GM23338 (cell line): ENCODE data around the gene CMTM5. TPM values are rescaled to one million over a fixed set of nuclear protein-coding genes. Genes with fewer than 3 reads are reported as not detected.

ENCODE experiments used
- ATAC-seq: fragments of 200-7000 bp; cut with Tn5 transposase; 3 replicates; pipeline ENCODE4 v1.9.1; 2020
- DNase-seq: peaks from one replicate; pipeline ENCODE4 v3.0.0-alpha.2; 2015; ENCODE audit warnings: low spot score
- H2AFZ ChIP-seq: fragments of 200-600 bp; sonication (generic); 2 replicates; pipeline ENCODE4 v1.8.0; 2016; ENCODE audit warnings: antibody characterized with exemption, mild to moderate bottlenecking, moderate library complexity
- H3F3A ChIP-seq: fragments of 200-600 bp; sonication (generic); replicated peaks from 2 replicates; pipeline ENCODE4 v1.8.0; 2017; ENCODE audit warnings: antibody characterized with exemption, mixed run types, low read depth
- H3K27ac ChIP-seq: fragments of 200-600 bp; sonication (generic); 2 replicates; pipeline ENCODE4 v1.6.1; 2016; ENCODE audit warnings: low read depth
- H3K27me3 ChIP-seq: fragments of 200-600 bp; sonication (generic); 2 replicates; pipeline ENCODE4 v1.8.0; 2016; ENCODE audit warnings: mild to moderate bottlenecking, mixed run types, moderate library complexity; ENCODE audit not compliant: insufficient read depth
- H3K36me3 ChIP-seq: fragments of 200-600 bp; sonication (generic); 2 replicates; pipeline ENCODE4 v1.8.0; 2016; ENCODE audit warnings: mild to moderate bottlenecking; ENCODE audit not compliant: insufficient read depth
- H3K4me1 ChIP-seq: fragments of 200-600 bp; sonication (generic); 2 replicates; pipeline ENCODE4 v1.8.0; 2016; ENCODE audit warnings: mild to moderate bottlenecking, moderate library complexity; ENCODE audit not compliant: insufficient read depth
- H3K4me2 ChIP-seq: fragments of 200-600 bp; sonication (generic); 2 replicates; pipeline ENCODE4 v1.7.1; 2017; ENCODE audit warnings: mixed run types
- H3K4me3 ChIP-seq: fragments of 200-600 bp; sonication (generic); 2 replicates; pipeline ENCODE4 v1.6.1; 2016; ENCODE audit warnings: mixed run types
- H3K79me2 ChIP-seq: fragments of 200-600 bp; sonication (generic); replicated peaks from 2 replicates; pipeline ENCODE4 v1.8.0; 2017; ENCODE audit warnings: mild to moderate bottlenecking; ENCODE audit not compliant: insufficient read depth
- H3K9me2 ChIP-seq: fragments of 200-600 bp; sonication (generic); 2 replicates; pipeline ENCODE4 v1.8.0; 2017; ENCODE audit not compliant: insufficient read depth
- H4K20me1 ChIP-seq: fragments of 200-600 bp; sonication (generic); replicated peaks from 2 replicates; pipeline ENCODE4 v1.8.0; 2017; ENCODE audit warnings: mild to moderate bottlenecking; ENCODE audit not compliant: insufficient read depth
- H3K27ac Mint-ChIP-seq: 2 replicates; pipeline ENCODE4 v1.8.0; 2020; ENCODE audit warnings: inconsistent platforms, mild to moderate bottlenecking, moderate library complexity, mixed read lengths
- H3K27me3 Mint-ChIP-seq: 3 replicates; pipeline ENCODE4 v1.8.0; 2022; ENCODE audit warnings: low read depth, mild to moderate bottlenecking, moderate library complexity, mixed read lengths, inconsistent platforms; ENCODE audit not compliant: insufficient read depth, poor library complexity
- H3K36me3 Mint-ChIP-seq: 3 replicates; pipeline ENCODE4 v1.8.0; 2021; ENCODE audit warnings: low read depth, mild to moderate bottlenecking, inconsistent platforms, moderate library complexity, mixed read lengths
- H3K4me1 Mint-ChIP-seq: 3 replicates; pipeline ENCODE4 v1.8.0; 2020; ENCODE audit warnings: mild to moderate bottlenecking, inconsistent platforms, mixed read lengths
- H3K4me3 Mint-ChIP-seq: 3 replicates; pipeline ENCODE4 v1.8.0; 2021; ENCODE audit warnings: moderate library complexity, mild to moderate bottlenecking, inconsistent platforms, mixed read lengths
- H3K9me3 Mint-ChIP-seq: 3 replicates; pipeline ENCODE4 v1.8.0; 2020; ENCODE audit warnings: moderate library complexity, mild to moderate bottlenecking, inconsistent platforms, mixed read lengths
- CREB1 ChIP-seq: fragments of 250-450 bp; sonication (Bioruptor Pico); IDR thresholded peaks from 2 replicates; pipeline ENCODE4 v1.5.0; 2020; ENCODE audit warnings: low read depth, mild to moderate bottlenecking, moderate library complexity
- ETS1 ChIP-seq: IDR thresholded peaks from 2 replicates; pipeline ENCODE4 v1.6.1; 2016; ENCODE audit warnings: antibody characterized with exemption
- EZH2phosphoT487 ChIP-seq: fragments of 200-600 bp; sonication (generic); IDR thresholded peaks from one replicate; pipeline ENCODE4 v1.8.1; 2018; ENCODE audit warnings: antibody characterized with exemption; ENCODE audit not compliant: unreplicated experiment
- JUNB ChIP-seq: IDR thresholded peaks from one replicate; pipeline ENCODE4 v1.6.1; 2016; ENCODE audit warnings: antibody characterized with exemption; ENCODE audit not compliant: unreplicated experiment
- NANOG ChIP-seq: IDR thresholded peaks from 2 replicates; pipeline ENCODE4 v1.6.1; 2016; ENCODE audit warnings: antibody characterized with exemption, borderline replicate concordance
- POLR2AphosphoS5 ChIP-seq: IDR thresholded peaks from 2 replicates; pipeline ENCODE4 v1.6.1; 2016; ENCODE audit warnings: antibody characterized with exemption, low read depth
- STAT1 ChIP-seq: IDR thresholded peaks from one replicate; pipeline ENCODE4 v1.6.1; 2016; ENCODE audit warnings: antibody characterized with exemption; ENCODE audit not compliant: unreplicated experiment
- ZNF114 ChIP-seq: fragments of 250-450 bp; sonication (Bioruptor Pico); IDR thresholded peaks from 2 replicates; pipeline ENCODE4 v1.5.0; 2020; ENCODE audit warnings: mild to moderate bottlenecking, moderate library complexity
- polyA plus RNA-seq: library from polyadenylated mRNA; unstranded; fragments of >200 nt; fragmentation: Nextera tagmentation; extraction: Ambion mirVana; gene quantifications from 2 replicates; pipeline ENCODE4 v1.2.1, GENCODE V29; 2016
- total RNA-seq: library from RNA; depleted of rRNA; stranded (reverse); fragments of >200 nt; shearing (Covaris generic); gene quantifications from 2 replicates; pipeline ENCODE4 v1.2.3, GENCODE V29; 2014
- TF ChIP-seq, protein P1 (sequence below), 2 experiments: fragments of 200-600 bp in 1 of 2; sonication (generic) in 1 of 2; conservative IDR thresholded peaks; 2 replicates each; pipeline versions ENCODE4 v1.5.1 to v1.6.1; 2016 to 2017; ENCODE audit warnings: antibody characterized with exemption in 2 of 2, low read depth in 2 of 2, mild to moderate bottlenecking in 2 of 2, moderate library complexity in 1 of 2
- TF ChIP-seq, protein P2 (sequence below): fragments of 250-450 bp; sonication (Bioruptor Pico); IDR thresholded peaks from 2 replicates; pipeline ENCODE4 v1.5.0; 2020; ENCODE audit warnings: mild to moderate bottlenecking, moderate library complexity
- TF ChIP-seq, protein P3 (sequence below): IDR thresholded peaks from one replicate; pipeline ENCODE4 v1.6.1; 2018; ENCODE audit warnings: antibody characterized with exemption; ENCODE audit not compliant: unreplicated experiment

CMTM5 gene
- total and polyA plus RNA-seq, 2 experiments from 2014 or later: 0.24 TPM; not detected in 1

GRCh38 chr14:23380976-23381375, 4.1 kb downstream of the CMTM5 start:
- no peak for TF ChIP-seq CREB1
- TF ChIP-seq ETS1: no peak
- TF ChIP-seq, protein P1, sequence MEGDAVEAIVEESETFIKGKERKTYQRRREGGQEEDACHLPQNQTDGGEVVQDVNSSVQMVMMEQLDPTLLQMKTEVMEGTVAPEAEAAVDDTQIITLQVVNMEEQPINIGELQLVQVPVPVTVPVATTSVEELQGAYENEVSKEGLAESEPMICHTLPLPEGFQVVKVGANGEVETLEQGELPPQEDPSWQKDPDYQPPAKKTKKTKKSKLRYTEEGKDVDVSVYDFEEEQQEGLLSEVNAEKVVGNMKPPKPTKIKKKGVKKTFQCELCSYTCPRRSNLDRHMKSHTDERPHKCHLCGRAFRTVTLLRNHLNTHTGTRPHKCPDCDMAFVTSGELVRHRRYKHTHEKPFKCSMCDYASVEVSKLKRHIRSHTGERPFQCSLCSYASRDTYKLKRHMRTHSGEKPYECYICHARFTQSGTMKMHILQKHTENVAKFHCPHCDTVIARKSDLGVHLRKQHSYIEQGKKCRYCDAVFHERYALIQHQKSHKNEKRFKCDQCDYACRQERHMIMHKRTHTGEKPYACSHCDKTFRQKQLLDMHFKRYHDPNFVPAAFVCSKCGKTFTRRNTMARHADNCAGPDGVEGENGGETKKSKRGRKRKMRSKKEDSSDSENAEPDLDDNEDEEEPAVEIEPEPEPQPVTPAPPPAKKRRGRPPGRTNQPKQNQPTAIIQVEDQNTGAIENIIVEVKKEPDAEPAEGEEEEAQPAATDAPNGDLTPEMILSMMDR (conservative IDR thresholded peaks at IDR 0.05; ENCODE audit: low read depth in 2 of 2): no peak
- no peak for TF ChIP-seq STAT1
- no peak for TF ChIP-seq ZNF114 (CRISPR knock-in tag)
- TF ChIP-seq NANOG: no peak
- TF ChIP-seq JUNB: no peak
- no peak for TF ChIP-seq POLR2AphosphoS5
- no peak for TF ChIP-seq EZH2phosphoT487
- TF ChIP-seq, protein P2, sequence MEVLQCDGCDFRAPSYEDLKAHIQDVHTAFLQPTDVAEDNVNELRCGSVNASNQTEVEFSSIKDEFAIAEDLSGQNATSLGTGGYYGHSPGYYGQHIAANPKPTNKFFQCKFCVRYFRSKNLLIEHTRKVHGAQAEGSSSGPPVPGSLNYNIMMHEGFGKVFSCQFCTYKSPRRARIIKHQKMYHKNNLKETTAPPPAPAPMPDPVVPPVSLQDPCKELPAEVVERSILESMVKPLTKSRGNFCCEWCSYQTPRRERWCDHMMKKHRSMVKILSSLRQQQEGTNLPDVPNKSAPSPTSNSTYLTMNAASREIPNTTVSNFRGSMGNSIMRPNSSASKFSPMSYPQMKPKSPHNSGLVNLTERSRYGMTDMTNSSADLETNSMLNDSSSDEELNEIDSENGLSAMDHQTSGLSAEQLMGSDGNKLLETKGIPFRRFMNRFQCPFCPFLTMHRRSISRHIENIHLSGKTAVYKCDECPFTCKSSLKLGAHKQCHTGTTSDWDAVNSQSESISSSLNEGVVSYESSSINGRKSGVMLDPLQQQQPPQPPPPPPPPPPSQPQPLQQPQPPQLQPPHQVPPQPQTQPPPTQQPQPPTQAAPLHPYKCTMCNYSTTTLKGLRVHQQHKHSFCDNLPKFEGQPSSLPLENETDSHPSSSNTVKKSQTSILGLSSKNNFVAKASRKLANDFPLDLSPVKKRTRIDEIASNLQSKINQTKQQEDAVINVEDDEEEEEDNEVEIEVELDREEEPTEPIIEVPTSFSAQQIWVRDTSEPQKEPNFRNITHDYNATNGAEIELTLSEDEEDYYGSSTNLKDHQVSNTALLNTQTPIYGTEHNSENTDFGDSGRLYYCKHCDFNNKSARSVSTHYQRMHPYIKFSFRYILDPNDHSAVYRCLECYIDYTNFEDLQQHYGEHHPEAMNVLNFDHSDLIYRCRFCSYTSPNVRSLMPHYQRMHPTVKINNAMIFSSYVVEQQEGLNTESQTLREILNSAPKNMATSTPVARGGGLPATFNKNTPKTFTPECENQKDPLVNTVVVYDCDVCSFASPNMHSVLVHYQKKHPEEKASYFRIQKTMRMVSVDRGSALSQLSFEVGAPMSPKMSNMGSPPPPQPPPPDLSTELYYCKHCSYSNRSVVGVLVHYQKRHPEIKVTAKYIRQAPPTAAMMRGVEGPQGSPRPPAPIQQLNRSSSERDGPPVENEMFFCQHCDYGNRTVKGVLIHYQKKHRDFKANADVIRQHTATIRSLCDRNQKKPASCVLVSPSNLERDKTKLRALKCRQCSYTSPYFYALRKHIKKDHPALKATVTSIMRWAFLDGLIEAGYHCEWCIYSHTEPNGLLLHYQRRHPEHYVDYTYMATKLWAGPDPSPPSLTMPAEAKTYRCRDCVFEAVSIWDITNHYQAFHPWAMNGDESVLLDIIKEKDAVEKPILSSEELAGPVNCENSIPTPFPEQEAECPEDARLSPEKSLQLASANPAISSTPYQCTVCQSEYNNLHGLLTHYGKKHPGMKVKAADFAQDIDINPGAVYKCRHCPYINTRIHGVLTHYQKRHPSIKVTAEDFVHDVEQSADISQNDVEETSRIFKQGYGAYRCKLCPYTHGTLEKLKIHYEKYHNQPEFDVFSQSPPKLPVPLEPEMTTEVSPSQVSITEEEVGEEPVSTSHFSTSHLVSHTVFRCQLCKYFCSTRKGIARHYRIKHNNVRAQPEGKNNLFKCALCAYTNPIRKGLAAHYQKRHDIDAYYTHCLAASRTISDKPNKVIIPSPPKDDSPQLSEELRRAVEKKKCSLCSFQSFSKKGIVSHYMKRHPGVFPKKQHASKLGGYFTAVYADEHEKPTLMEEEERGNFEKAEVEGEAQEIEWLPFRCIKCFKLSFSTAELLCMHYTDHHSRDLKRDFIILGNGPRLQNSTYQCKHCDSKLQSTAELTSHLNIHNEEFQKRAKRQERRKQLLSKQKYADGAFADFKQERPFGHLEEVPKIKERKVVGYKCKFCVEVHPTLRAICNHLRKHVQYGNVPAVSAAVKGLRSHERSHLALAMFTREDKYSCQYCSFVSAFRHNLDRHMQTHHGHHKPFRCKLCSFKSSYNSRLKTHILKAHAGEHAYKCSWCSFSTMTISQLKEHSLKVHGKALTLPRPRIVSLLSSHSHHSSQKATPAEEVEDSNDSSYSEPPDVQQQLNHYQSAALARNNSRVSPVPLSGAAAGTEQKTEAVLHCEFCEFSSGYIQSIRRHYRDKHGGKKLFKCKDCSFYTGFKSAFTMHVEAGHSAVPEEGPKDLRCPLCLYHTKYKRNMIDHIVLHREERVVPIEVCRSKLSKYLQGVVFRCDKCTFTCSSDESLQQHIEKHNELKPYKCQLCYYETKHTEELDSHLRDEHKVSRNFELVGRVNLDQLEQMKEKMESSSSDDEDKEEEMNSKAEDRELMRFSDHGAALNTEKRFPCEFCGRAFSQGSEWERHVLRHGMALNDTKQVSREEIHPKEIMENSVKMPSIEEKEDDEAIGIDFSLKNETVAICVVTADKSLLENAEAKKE (CRISPR knock-in tag): no peak
- TF ChIP-seq, protein P3, sequence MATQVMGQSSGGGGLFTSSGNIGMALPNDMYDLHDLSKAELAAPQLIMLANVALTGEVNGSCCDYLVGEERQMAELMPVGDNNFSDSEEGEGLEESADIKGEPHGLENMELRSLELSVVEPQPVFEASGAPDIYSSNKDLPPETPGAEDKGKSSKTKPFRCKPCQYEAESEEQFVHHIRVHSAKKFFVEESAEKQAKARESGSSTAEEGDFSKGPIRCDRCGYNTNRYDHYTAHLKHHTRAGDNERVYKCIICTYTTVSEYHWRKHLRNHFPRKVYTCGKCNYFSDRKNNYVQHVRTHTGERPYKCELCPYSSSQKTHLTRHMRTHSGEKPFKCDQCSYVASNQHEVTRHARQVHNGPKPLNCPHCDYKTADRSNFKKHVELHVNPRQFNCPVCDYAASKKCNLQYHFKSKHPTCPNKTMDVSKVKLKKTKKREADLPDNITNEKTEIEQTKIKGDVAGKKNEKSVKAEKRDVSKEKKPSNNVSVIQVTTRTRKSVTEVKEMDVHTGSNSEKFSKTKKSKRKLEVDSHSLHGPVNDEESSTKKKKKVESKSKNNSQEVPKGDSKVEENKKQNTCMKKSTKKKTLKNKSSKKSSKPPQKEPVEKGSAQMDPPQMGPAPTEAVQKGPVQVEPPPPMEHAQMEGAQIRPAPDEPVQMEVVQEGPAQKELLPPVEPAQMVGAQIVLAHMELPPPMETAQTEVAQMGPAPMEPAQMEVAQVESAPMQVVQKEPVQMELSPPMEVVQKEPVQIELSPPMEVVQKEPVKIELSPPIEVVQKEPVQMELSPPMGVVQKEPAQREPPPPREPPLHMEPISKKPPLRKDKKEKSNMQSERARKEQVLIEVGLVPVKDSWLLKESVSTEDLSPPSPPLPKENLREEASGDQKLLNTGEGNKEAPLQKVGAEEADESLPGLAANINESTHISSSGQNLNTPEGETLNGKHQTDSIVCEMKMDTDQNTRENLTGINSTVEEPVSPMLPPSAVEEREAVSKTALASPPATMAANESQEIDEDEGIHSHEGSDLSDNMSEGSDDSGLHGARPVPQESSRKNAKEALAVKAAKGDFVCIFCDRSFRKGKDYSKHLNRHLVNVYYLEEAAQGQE: no peak
- Histone ChIP-seq H3K79me2 (no peaks in the 10 kb centered on the region), H4K20me1 (no peaks in the 10 kb centered on the region; the same call in 1 of the 2 replicates), H3K4me1 (peaks cover 9% of the 10 kb centered on the region; the same call in 1 of the 2 replicates), H3K4me3 (no peak overlapping the region), H3F3A (no peaks in the 10 kb centered on the region), H3K27me3 (peaks cover 30% of the 10 kb centered on the region; the same call in 1 of the 2 replicates), H3K4me2 (no peak overlapping the region), H3K36me3 (no peaks in the 10 kb centered on the region), H3K9me2 (no peaks in the 10 kb centered on the region), H2AFZ (no peak overlapping the region), H3K27ac (no peak overlapping the region)
- Mint-ChIP-seq H3K36me3 (no peaks in the 10 kb centered on the region), H3K27ac (no peak overlapping the region), H3K9me3 (no peaks in the 10 kb centered on the region; the same call in 2 of the 3 replicates), H3K27me3 (peaks cover 23% of the 10 kb centered on the region), H3K4me1 (peaks cover 19% of the 10 kb centered on the region), H3K4me3 (no peak overlapping the region; the same call in 2 of the 3 replicates)
- DNase-seq (no peak), ATAC-seq (no peak)
